ENCODE results near the gene RGS17.
"Not testable (repeated sequence)": the region's sequence is repeated elsewhere in the genome, so short reads cannot be mapped to it uniquely, and the experiment has no call there.

RGS17 gene

GRCh38 chr6:153125032-153125431 lies 6.0 kb downstream of the RGS17 start:
- no peak for DNase-seq (ENCODE audit: low spot score)

- DNase-seq (ENCODE audit: low spot score): no peak
Measured at GRCh38 chr6:153123801-153124200, 7.3 kb downstream of the RGS17 start.

- no peak for DNase-seq (ENCODE audit: low spot score)
Measured at GRCh38 chr6:153121311-153121710, 9.8 kb downstream of the RGS17 start.

GRCh38 chr6:153117986-153118879 lies 12.8 kb downstream of the RGS17 start:
- DNase-seq (ENCODE audit: low spot score): peak; percentile 65

- DNase-seq (ENCODE audit: low spot score): not testable (repeated sequence)
Measured at GRCh38 chr6:153111082-153111481, 20.0 kb downstream of the RGS17 start.

GRCh38 chr6:153110612-153111011 lies 20.5 kb downstream of the RGS17 start:
- not testable (repeated sequence) for DNase-seq (ENCODE audit: low spot score)

GRCh38 chr6:153108315-153108714 lies 22.8 kb downstream of the RGS17 start:
- DNase-seq (ENCODE audit: low spot score): peak; percentile 51

- no peak for DNase-seq (ENCODE audit: low spot score)
Measured at GRCh38 chr6:153106021-153106420, 25.1 kb downstream of the RGS17 start.

GRCh38 chr6:153104220-153104619 lies 26.9 kb downstream of the RGS17 start:
- no peak for DNase-seq (ENCODE audit: low spot score)

GRCh38 chr6:153103319-153103655 lies 27.8 kb downstream of the RGS17 start:
- DNase-seq (ENCODE audit: low spot score): no peak

- DNase-seq (ENCODE audit: low spot score): no peak
Measured at GRCh38 chr6:153102605-153103318, 28.3 kb downstream of the RGS17 start.

GRCh38 chr6:153101461-153101860 lies 29.6 kb downstream of the RGS17 start:
- no peak for DNase-seq (ENCODE audit: low spot score)

GRCh38 chr6:153099636-153100035 lies 31.4 kb downstream of the RGS17 start:
- DNase-seq (ENCODE audit: low spot score): no peak

- DNase-seq (ENCODE audit: low spot score): no peak
Measured at GRCh38 chr6:153096792-153097191, 34.3 kb downstream of the RGS17 start.

- no peak for DNase-seq (ENCODE audit: low spot score)
Measured at GRCh38 chr6:153096031-153096430, 35.1 kb downstream of the RGS17 start.

GRCh38 chr6:153092082-153093013 lies 38.7 kb downstream of the RGS17 start:
- peak; percentile 48 for DNase-seq (ENCODE audit: low spot score)

GRCh38 chr6:153090241-153090930 lies 40.7 kb downstream of the RGS17 start:
- peak; percentile 46 for DNase-seq (ENCODE audit: low spot score)

- no peak for DNase-seq (ENCODE audit: low spot score)
Measured at GRCh38 chr6:153088796-153089195, 42.3 kb downstream of the RGS17 start.

GRCh38 chr6:153087436-153087835 lies 43.6 kb downstream of the RGS17 start:
- DNase-seq (ENCODE audit: low spot score): no peak

- DNase-seq (ENCODE audit: low spot score): no peak
Measured at GRCh38 chr6:153086225-153086990, 44.7 kb downstream of the RGS17 start.

GRCh38 chr6:153085239-153085638 lies 45.8 kb downstream of the RGS17 start:
- no peak for DNase-seq (ENCODE audit: low spot score)

Measured in GM03348 (cell line).